IMR-90 (cell line): ENCODE data around the gene GAPVD1. TPM values are rescaled to one million over a fixed set of nuclear protein-coding genes. Genes with fewer than 3 reads are reported as not detected.

Experiments
- ATAC-seq: fragments of 200-7000 bp; cut with Tn5 transposase; 2 replicates; pipeline ENCODE4 v1.9.1; 2020; ENCODE audit warnings: low read depth, mild to moderate bottlenecking, moderate library complexity
- BruUV-seq: library from RNA; stranded (reverse); fragments of 400-500 nt; replicated peaks from 2 replicates; lab custom pipeline; 2021; lab: Mats Ljungman, UMichigan
- CTCF ChIA-PET: fragments of 300-600 bp; formaldehyde crosslinking; extraction: SDS; loops from one replicate; lab custom pipeline; 2021; ENCODE audit warnings: antibody characterized with exemption; lab: Yijun Ruan, JAX
- POLR2A ChIA-PET: fragments of 300-600 bp; sonication (Branson Sonifier 250); formaldehyde crosslinking; loops from one replicate; lab custom pipeline; 2022; ENCODE audit warnings: antibody characterized with exemption; ENCODE audit not compliant: unreplicated experiment; lab: Charles Lee
- DNase-seq: peaks from one replicate; pipeline ENCODE4 v3.0.0; 2013
- H2AFZ ChIP-seq: replicated peaks from 2 replicates; pipeline ENCODE3; 2013; ENCODE audit warnings: low read length, mild to moderate bottlenecking; ENCODE audit not compliant: poor library complexity
- H2AK5ac ChIP-seq: 2 replicates; pipeline ENCODE4 v1.6.1; 2013; ENCODE audit warnings: low read depth, low read length, inconsistent platforms
- H2AK9ac ChIP-seq: replicated peaks from 2 replicates; pipeline ENCODE3; 2013; ENCODE audit warnings: mild to moderate bottlenecking, low read depth, low read length, moderate library complexity; ENCODE audit not compliant: poor library complexity
- H2BK120ac ChIP-seq: 2 replicates; pipeline ENCODE4 v1.6.1; 2013; ENCODE audit warnings: low read depth, low read length, inconsistent platforms
- H2BK15ac ChIP-seq: 3 replicates; pipeline ENCODE4 v1.6.1; 2013; ENCODE audit warnings: low read depth, low read length, inconsistent platforms
- H2BK20ac ChIP-seq: 2 replicates; pipeline ENCODE4 v1.6.1; 2013; ENCODE audit warnings: low read depth, mild to moderate bottlenecking, inconsistent platforms, low read length, moderate library complexity
- H2BK5ac ChIP-seq: 2 replicates; pipeline ENCODE4 v1.6.1; 2013; ENCODE audit warnings: mild to moderate bottlenecking, low read depth, low read length, inconsistent platforms; ENCODE audit not compliant: poor library complexity, severe bottlenecking
- H3K14ac ChIP-seq: replicated peaks from 2 replicates; pipeline ENCODE4 v1.6.1; 2013; ENCODE audit warnings: low read depth, low read length, inconsistent platforms
- H3K18ac ChIP-seq: 2 replicates; pipeline ENCODE4 v1.6.1; 2013; ENCODE audit warnings: low read depth, low read length, control low read depth
- H3K23ac ChIP-seq: 2 replicates; pipeline ENCODE4 v1.6.1; 2013; ENCODE audit warnings: low read depth, low read length, inconsistent platforms
- H3K27ac ChIP-seq: 2 replicates; pipeline ENCODE4 v1.5.1; 2013; ENCODE audit warnings: mild to moderate bottlenecking, control low read depth, low read length; ENCODE audit not compliant: insufficient read depth
- H3K27me3 ChIP-seq: 2 replicates; pipeline ENCODE4 v1.6.1; 2013; ENCODE audit warnings: low read length; ENCODE audit not compliant: control insufficient read depth, insufficient read depth
- H3K36me3 ChIP-seq: 2 replicates; pipeline ENCODE4 v1.6.1; 2013; ENCODE audit warnings: low read length, mixed read lengths; ENCODE audit not compliant: control insufficient read depth, insufficient read depth
- H3K4ac ChIP-seq: 2 replicates; pipeline ENCODE4 v1.6.1; 2013; ENCODE audit warnings: low read depth, low read length, inconsistent platforms
- H3K4me1 ChIP-seq: 2 replicates; pipeline ENCODE4 v1.6.1; 2013; ENCODE audit warnings: low read length, mixed read lengths; ENCODE audit not compliant: control insufficient read depth, insufficient read depth
- H3K4me2 ChIP-seq: 2 replicates; pipeline ENCODE4 v1.6.1; 2013; ENCODE audit warnings: low read depth, mild to moderate bottlenecking, control low read depth, low read length, moderate library complexity
- H3K4me3 ChIP-seq: 2 replicates; pipeline ENCODE4 v1.5.1; 2013; ENCODE audit warnings: low read depth, mild to moderate bottlenecking, control low read depth, low read length, moderate library complexity; ENCODE audit not compliant: insufficient read depth
- H3K56ac ChIP-seq: 2 replicates; pipeline ENCODE4 v1.6.1; 2013; ENCODE audit warnings: low read length, inconsistent platforms; ENCODE audit not compliant: insufficient read depth; ENCODE audit errors: extremely low read depth
- H3K79me1 ChIP-seq, 2 experiments: 2 replicates each; pipeline ENCODE4 v1.6.1; 2013; ENCODE audit warnings: low read length in 2 of 2, inconsistent platforms in 1 of 2, low read depth in 1 of 2
- H3K9ac ChIP-seq: 2 replicates; pipeline ENCODE4 v1.6.1; 2013; ENCODE audit warnings: low read depth, low read length, control low read depth
- H3K9me1 ChIP-seq: 2 replicates; pipeline ENCODE4 v1.6.1; 2013; ENCODE audit warnings: low read length, inconsistent platforms; ENCODE audit not compliant: insufficient read depth
- H3K9me3 ChIP-seq: 2 replicates; pipeline ENCODE4 v1.6.1; 2013; ENCODE audit warnings: low read length; ENCODE audit not compliant: control insufficient read depth, insufficient read depth
- H4K20me1 ChIP-seq: 2 replicates; pipeline ENCODE4 v1.6.1; 2013; ENCODE audit warnings: low read length, inconsistent platforms; ENCODE audit not compliant: insufficient read depth
- H4K5ac ChIP-seq: 2 replicates; pipeline ENCODE4 v1.6.1; 2013; ENCODE audit warnings: mild to moderate bottlenecking, low read depth, low read length, control low read depth
- H4K8ac ChIP-seq, 2 experiments: 2 replicates each; pipeline ENCODE4 v1.6.1; 2013; ENCODE audit warnings: low read depth in 2 of 2, low read length in 2 of 2, control low read depth in 1 of 2, inconsistent platforms in 1 of 2
- H4K91ac ChIP-seq: 2 replicates; pipeline ENCODE4 v1.6.1; 2013; ENCODE audit warnings: low read depth, low read length, inconsistent platforms; ENCODE audit not compliant: insufficient read depth
- BHLHE40 ChIP-seq: fragments of 150-350 bp; IDR thresholded peaks from 2 replicates; pipeline ENCODE4 v1.6.1; 2016; ENCODE audit warnings: mild to moderate bottlenecking, low read depth, low read length
- ELK1 ChIP-seq: fragments of 150-350 bp; IDR thresholded peaks from 2 replicates; pipeline ENCODE4 v1.6.1; 2016; ENCODE audit warnings: low read depth, mild to moderate bottlenecking, low read length, moderate library complexity, borderline replicate concordance
- RFX5 ChIP-seq: IDR thresholded peaks from 2 replicates; pipeline ENCODE4 v1.8.0; 2012; ENCODE audit warnings: low read depth, mild to moderate bottlenecking, low read length, moderate library complexity
- WGBS, 2 experiments: methylation state at CpG; one replicate each; pipeline versions ENCODE4 v1.1.5 to v1.1.7; 2013; ENCODE audit warnings: missing lambda C conversion rate in 2 of 2; ENCODE audit not compliant: insufficient read length in 1 of 2; ENCODE audit errors: extremely low coverage in 2 of 2; 5-methylcytosine and 5-hydroxymethylcytosine counted together
- dilution Hi-C: fragments of 300-500 bp; cut with HindIII; formaldehyde crosslinking; loops from one replicate; pipeline ENCODE4 v1.14.3; 2018; ENCODE audit warnings: low sequenced_read_pairs; ENCODE audit not compliant: unreplicated experiment
- in situ Hi-C: fragments of 300-500 bp; cut with MboI; formaldehyde crosslinking; loops from 3 replicates; pipeline ENCODE4 v1.14.3; 2019; ENCODE audit warnings: low sequenced_read_pairs, inconsistent platforms, mixed read lengths
- intact Hi-C: fragments of 100-400 bp; cut with micrococcal nuclease; formaldehyde crosslinking; loops from 2 replicates; pipeline ENCODE4 v1.10.0; 2022
- polyA plus RNA-seq, 3 experiments: library from polyadenylated mRNA; depleted of rRNA; stranded (reverse); fragments of >200 nt; gene quantifications; 2 replicates each; pipeline ENCODE4 v1.2.3, GENCODE V29; 2012; ENCODE audit warnings: low replicate concordance in 1 of 3
- total RNA-seq: library from RNA; depleted of rRNA; stranded (reverse); fragments of >200 nt; gene quantifications from 2 replicates; pipeline ENCODE4 v1.2.3, GENCODE V29; 2012

GAPVD1 gene
- total and polyA plus RNA-seq, 2 of the 4 experiments (the other 2 are of a cell fraction): 13.8 to 50.9 TPM

GRCh38 chr9:125297917-125298316, 36.3 kb downstream of the GAPVD1 start:
- Histone ChIP-seq H2BK20ac (no peak overlapping the region), H2AFZ (no peak overlapping the region), H3K9me1 (no peaks in the 10 kb centered on the region), H3K4me1 (peaks cover 7% of the 10 kb centered on the region), H2BK5ac (no peak overlapping the region), H3K9me3 (no peaks in the 10 kb centered on the region), H4K8ac (no peak overlapping the region), H2AK9ac (no peak overlapping the region), H3K27me3 (no peaks in the 10 kb centered on the region), H3K18ac (no peak overlapping the region), H4K20me1 (peaks cover 14% of the 10 kb centered on the region; the same call in 1 of the 2 replicates), H3K36me3 (peaks cover 9% of the 10 kb centered on the region), H4K5ac (no peak overlapping the region), H2AK5ac (no peak overlapping the region), H3K56ac (no peak overlapping the region), H4K91ac (no peak overlapping the region), H3K79me1 (peaks cover 27 to 44% of the 10 kb centered on the region in 2 experiments), H3K4me2 (no peak overlapping the region), H3K23ac (no peak overlapping the region), H2BK15ac (no peak overlapping the region), H3K27ac (no peak overlapping the region), H3K9ac (no peak overlapping the region), H3K4me3 (no peak overlapping the region), H3K4ac (no peak overlapping the region), H3K14ac (no peak overlapping the region), H2BK120ac (no peak overlapping the region)
- CTCF ChIA-PET: no interaction called here
- DNase-seq (no peak), ATAC-seq (no peak)
- dilution Hi-C loops: no loop called here
- POLR2A ChIA-PET: interaction anchor here (0.6 kb wide), 1 partner anchor 55 kb away, joined by 3 read pairs; no protein-coding TSS in a partner anchor
- 100% methylated on average over 4 of the region's 7 CpGs; no CpG with 5 or more reads in 1 of the 2 experiments for WGBS, 2 experiments
- no TSS peak for BruUV-seq
- TF ChIP-seq RFX5 (no peak), BHLHE40 (no peak), ELK1 (no peak)
- intact Hi-C loops: no loop called here
- in situ Hi-C loops: no loop called here
